GM21360 (cell line): ENCODE measurements around the gene C20orf144.
A peak's percentile ranks its signal among the peaks of the same experiment; 100 is the strongest.
"Not testable (repeated sequence)": the region's sequence is repeated elsewhere in the genome, so short reads cannot be mapped to it uniquely, and the experiment has no call there.

Source experiments
- ATAC-seq: cut with Tn5 transposase; IDR thresholded peaks from one replicate; pipeline ENCODE4 v1.9.1; 2021; ENCODE audit warnings: mild to moderate bottlenecking, moderate library complexity; ENCODE audit not compliant: unreplicated experiment

Gene C20orf144

GRCh38 chr20:33662172-33662571, at the start of gene C20orf144:
Gene C20orf144 (plus strand): TSS chr20:33662327. CDS start chr20:33662346, 19 bp downstream.
- no peak for ATAC-seq

GRCh38 chr20:33621717-33622400, 40.3 kb upstream of the C20orf144 start:
- no peak for ATAC-seq

- ATAC-seq, result no peak
Observed at GRCh38 chr20:33622705-33623365, 39.3 kb upstream of the C20orf144 start.

- ATAC-seq, result no peak
Observed at GRCh38 chr20:33624399-33624798, 37.7 kb upstream of the C20orf144 start.

- no peak for ATAC-seq
Observed at GRCh38 chr20:33626190-33626589, 35.9 kb upstream of the C20orf144 start.

- no peak for ATAC-seq
Observed at GRCh38 chr20:33627577-33628216, 34.4 kb upstream of the C20orf144 start.

- no peak for ATAC-seq
Observed at GRCh38 chr20:33629533-33629932, 32.6 kb upstream of the C20orf144 start.

GRCh38 chr20:33629979-33630378, 32.1 kb upstream of the C20orf144 start:
- ATAC-seq, result no peak

GRCh38 chr20:33630507-33630906, 31.6 kb upstream of the C20orf144 start:
- ATAC-seq, result no peak

- ATAC-seq, result not testable (repeated sequence)
Observed at GRCh38 chr20:33631910-33632309, 30.2 kb upstream of the C20orf144 start.

- ATAC-seq, result no peak
Observed at GRCh38 chr20:33635341-33635740, 26.8 kb upstream of the C20orf144 start.

- ATAC-seq, result no peak
Observed at GRCh38 chr20:33636776-33637175, 25.4 kb upstream of the C20orf144 start.

GRCh38 chr20:33640287-33640686, 21.8 kb upstream of the C20orf144 start:
- ATAC-seq, result no peak

GRCh38 chr20:33644313-33645071, 17.6 kb upstream of the C20orf144 start:
- ATAC-seq, result no peak

GRCh38 chr20:33645072-33645358, 17.1 kb upstream of the C20orf144 start:
- no peak for ATAC-seq

- no peak for ATAC-seq
Observed at GRCh38 chr20:33645396-33645795, 16.7 kb upstream of the C20orf144 start.

- ATAC-seq, result no peak
Observed at GRCh38 chr20:33646191-33646590, 15.9 kb upstream of the C20orf144 start.

GRCh38 chr20:33646959-33647602, 15.0 kb upstream of the C20orf144 start:
- ATAC-seq, result not testable (repeated sequence)

GRCh38 chr20:33647603-33648395, 14.3 kb upstream of the C20orf144 start:
- peak; percentile 49 for ATAC-seq

- no peak for ATAC-seq
Observed at GRCh38 chr20:33648396-33649004, 13.6 kb upstream of the C20orf144 start.
